Anterior cingulate cortex (tissue), 58 donors: ENCODE results near the gene BIRC3.
"Not testable (repeated sequence)": the region's sequence is repeated elsewhere in the genome, so short reads cannot be mapped to it uniquely, and the experiment has no call there.

ENCODE experiments used
- DNase-seq, 58 donors: peaks; one replicate each; lab custom pipeline; 2025; lab: John Stamatoyannopoulos, UW

BIRC3 gene

GRCh38 chr11:102364991-102365390, 47.7 kb downstream of the BIRC3 start:
- no peak for DNase-seq

DNA sequence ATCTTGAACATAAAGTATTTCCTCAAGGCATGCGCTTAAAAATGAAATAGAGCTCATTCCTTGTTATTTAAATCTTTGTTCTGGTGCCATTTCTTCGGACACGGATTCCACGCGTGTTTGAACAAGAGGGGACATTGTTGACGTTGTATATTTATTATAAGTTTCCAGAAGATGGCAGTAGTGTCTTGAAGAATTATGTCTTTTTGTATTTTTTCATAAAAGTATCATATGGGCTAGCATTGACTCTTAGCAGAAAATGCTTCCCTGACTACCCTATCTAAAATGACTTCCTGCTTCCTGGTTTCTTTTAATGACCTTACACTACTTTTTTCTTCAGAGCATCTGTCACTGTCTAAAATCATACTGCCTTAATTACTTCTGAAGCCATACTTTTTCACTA, 50.1 kb downstream of the BIRC3 start:
- no peak for DNase-seq

DNA sequence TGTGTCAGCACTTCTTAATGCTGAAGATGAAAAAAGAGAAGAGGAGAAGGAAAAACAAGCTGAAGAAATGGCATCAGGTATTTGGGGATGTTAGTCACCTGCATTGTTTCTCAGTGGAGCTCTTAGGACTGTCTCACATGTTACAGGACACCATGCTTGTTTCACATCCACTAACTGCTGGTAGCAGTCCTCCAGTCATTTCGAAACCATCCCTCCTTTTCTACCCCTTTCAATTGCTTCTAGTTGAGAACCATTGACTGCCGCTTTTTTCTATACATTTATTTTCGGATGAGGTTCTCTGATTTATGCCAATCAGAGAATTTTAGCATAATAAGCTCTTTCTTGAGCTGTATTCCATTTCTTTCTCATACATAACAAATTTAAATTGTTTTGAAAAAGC, 51.2 kb downstream of the BIRC3 start:
- DNase-seq, result no peak

DNA sequence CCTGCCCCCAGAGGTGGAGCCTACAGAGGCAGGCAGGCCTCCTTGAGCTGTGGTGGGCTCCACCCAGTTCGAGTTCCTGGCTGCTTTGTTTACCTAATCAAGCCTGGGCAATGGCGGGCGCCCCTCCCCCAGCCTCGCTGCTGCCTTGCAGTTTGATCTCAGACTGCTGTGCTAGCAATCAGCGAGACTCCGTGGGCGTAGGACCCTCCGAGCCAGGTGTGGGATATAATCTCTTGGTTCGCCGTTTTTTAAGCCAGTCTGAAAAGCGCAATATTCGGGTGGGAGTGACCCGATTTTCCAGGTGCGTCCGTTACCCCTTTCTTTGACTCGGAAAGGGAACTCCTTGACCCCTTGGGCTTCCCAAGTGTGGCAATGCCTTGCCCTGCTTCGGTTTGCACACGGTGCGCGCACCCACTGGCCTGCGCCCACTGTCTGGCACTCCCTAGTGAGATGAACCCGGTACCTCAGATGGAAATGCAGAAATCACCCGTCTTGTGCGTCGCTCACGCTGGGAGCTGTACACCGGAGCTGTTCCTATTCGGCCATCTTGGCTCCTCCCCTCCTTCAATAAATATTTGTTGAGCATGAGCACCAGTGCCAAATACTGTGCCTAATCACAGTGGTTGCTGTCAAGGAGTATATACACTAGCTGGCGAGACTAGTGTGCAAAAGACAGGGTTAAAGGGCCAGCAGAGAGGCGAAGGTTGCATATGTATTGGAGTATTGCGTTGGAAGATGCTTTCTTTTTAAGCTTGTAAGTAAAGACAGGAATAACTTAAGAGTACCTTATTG, 57.5 kb downstream of the BIRC3 start:
- not testable (repeated sequence) for DNase-seq

DNA sequence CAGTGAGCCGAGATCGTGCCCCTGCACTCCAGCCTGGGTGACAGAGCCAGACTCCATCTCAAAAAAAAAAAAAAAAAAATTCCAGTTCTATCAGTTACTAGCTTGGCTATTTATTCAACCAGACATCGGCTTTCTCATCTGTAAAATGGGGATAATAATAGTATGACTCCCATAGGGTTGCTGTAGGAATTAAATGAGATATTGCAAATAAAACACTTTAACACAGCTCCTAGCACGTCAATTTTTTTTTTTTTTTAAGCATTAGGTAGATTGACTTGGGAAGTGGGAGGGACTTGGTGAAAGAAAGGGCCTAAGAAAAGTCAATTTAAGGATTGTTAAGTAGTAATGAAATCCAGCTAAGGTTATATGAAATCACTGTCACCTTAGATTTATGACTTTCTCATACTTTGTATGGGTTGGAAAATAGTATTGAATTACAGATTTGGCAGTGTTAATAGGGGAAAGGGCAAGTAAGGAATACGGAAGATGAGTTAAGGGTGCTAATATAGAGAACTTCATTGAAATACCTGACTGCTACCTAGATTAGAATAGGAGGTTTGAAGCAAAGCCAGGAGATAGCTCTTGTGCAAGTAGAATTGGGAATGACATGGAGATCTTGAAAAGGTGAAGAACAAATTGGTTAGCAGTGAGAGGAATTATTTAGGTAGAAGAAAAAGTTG, 58.6 kb downstream of the BIRC3 start:
- no peak for DNase-seq

DNA sequence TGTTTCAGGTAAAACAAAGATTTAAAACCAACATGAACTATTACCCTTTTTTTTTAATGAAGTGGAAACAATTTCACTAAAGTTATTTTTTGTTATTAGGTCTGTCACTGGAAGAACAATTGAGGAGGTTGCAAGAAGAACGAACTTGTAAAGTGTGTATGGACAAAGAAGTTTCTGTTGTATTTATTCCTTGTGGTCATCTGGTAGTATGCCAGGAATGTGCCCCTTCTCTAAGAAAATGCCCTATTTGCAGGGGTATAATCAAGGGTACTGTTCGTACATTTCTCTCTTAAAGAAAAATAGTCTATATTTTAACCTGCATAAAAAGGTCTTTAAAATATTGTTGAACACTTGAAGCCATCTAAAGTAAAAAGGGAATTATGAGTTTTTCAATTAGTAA, 60.6 kb downstream of the BIRC3 start:
- no peak for DNase-seq

DNA sequence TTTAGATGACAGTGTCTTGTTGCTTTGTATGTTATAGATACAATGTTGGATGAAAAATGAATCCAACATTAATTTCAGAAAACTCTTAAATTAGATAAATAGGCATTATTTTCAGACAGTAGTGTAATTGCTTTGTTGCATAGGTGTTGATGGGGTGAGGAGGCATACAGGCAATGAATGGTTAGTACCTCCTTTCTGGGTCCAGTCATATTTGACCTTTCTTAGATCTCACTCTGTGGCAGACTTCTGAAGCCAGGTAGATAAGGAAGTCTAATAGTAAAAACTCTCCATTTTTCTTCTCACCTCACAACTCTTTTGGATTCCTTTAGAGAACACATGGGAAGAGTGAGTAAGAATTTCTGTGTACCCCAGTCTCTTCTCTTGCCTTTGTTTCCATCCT, 61.5 kb downstream of the BIRC3 start:
- DNase-seq, result no peak

- no peak for DNase-seq
Measured at GRCh38 chr11:102382384-102382783, 65.1 kb downstream of the BIRC3 start.

GRCh38 chr11:102383839-102384238, 66.6 kb downstream of the BIRC3 start:
- no peak for DNase-seq

GRCh38 chr11:102384419-102385079, 67.3 kb downstream of the BIRC3 start:
- DNase-seq, result no peak

- no peak for DNase-seq
Measured at GRCh38 chr11:102385085-102386007, 68.1 kb downstream of the BIRC3 start.

DNA sequence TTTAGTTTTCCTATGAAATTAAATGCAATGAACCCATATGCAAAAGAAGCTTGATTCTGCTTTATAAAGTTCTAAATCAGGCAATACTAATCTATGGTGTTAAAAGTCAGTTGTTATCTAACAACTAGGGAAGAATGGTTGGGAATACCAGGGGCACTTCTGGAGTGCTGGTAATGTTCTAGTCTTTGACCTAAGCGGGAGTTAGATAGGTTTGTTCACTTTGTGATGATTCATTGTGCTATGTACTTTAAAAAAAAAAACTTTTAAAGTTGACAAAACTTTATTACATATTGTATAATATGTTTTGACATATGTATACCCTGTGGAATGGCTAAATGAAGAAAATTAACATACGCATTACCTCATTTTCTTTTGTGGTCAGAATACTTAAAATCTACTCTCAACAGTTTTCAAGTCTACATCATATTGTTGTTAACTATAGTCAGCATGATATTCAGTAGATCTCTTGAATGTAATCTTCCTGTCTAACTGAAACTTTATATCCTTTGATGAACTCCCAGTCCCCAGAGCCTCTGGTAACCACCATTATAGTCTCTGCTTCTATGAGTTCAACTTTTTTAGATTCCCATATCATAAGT, 69.0 kb downstream of the BIRC3 start:
- no peak for DNase-seq

- no peak for DNase-seq
Measured at GRCh38 chr11:102387043-102387781, 69.9 kb downstream of the BIRC3 start.
